A673 (cell line): Measurements from ENCODE around the gene SEC62.

Experiments
- EZH2 ChIP-seq: fragments of 200-600 bp; sonication (generic); IDR thresholded peaks from 2 replicates; pipeline ENCODE4 v1.6.1; 2017; ENCODE audit warnings: borderline replicate concordance, low read depth, mild to moderate bottlenecking, mixed read lengths, antibody characterized with exemption, low read length; ENCODE audit not compliant: poor library complexity, severe bottlenecking
- TF ChIP-seq, protein P1 (sequence below): fragments of 300-800, 200-600 bp; sonication (generic); conservative IDR thresholded peaks from 2 replicates; pipeline ENCODE4 v1.5.1; 2017; ENCODE audit warnings: low read depth, mild to moderate bottlenecking, antibody characterized with exemption, low read length, moderate library complexity, mixed read lengths

DNA sequence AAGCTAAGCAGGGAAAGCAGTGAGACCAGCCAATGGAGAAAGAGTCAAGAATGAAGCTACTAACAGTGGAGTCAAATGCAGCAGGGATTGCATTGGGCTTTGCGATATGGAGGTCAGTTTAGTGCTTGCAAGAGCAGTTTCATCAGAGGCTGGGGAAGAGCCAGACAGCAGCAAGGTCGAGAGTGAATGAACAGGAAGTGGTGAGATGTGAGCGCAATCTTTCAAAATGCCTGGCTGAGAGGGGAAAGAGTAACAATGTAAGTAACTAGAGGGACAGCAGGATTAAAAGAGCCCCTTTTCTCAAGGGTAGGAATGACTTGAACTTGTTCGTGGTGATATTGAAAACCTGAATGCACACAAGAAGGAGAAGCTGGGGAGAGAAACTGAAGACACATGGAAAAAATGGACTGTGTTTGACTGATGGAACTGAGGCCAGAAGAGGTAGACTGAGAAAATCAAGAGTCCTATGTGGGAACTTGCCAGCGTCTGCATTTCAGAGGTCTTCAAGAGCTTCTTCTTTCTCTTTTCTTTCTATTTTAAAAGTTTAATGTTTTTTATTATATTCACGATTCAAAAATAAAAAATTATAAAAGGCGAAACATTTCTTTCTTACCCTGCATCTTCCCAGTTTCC, 40.5 kb downstream of the SEC62 start:
- TF ChIP-seq, protein P1, sequence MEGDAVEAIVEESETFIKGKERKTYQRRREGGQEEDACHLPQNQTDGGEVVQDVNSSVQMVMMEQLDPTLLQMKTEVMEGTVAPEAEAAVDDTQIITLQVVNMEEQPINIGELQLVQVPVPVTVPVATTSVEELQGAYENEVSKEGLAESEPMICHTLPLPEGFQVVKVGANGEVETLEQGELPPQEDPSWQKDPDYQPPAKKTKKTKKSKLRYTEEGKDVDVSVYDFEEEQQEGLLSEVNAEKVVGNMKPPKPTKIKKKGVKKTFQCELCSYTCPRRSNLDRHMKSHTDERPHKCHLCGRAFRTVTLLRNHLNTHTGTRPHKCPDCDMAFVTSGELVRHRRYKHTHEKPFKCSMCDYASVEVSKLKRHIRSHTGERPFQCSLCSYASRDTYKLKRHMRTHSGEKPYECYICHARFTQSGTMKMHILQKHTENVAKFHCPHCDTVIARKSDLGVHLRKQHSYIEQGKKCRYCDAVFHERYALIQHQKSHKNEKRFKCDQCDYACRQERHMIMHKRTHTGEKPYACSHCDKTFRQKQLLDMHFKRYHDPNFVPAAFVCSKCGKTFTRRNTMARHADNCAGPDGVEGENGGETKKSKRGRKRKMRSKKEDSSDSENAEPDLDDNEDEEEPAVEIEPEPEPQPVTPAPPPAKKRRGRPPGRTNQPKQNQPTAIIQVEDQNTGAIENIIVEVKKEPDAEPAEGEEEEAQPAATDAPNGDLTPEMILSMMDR, result no peak
- TF ChIP-seq EZH2, result no peak
